Measurements from ENCODE around the gene OVAAL. TPM values are rescaled to one million over a fixed set of nuclear protein-coding genes. Genes with fewer than 3 reads are reported as not detected.
A peak's percentile ranks its signal among the peaks of the same experiment; 100 is the strongest.

The OVAAL gene
- polyA plus RNA-seq, 3 donors, result not detected

DNA sequence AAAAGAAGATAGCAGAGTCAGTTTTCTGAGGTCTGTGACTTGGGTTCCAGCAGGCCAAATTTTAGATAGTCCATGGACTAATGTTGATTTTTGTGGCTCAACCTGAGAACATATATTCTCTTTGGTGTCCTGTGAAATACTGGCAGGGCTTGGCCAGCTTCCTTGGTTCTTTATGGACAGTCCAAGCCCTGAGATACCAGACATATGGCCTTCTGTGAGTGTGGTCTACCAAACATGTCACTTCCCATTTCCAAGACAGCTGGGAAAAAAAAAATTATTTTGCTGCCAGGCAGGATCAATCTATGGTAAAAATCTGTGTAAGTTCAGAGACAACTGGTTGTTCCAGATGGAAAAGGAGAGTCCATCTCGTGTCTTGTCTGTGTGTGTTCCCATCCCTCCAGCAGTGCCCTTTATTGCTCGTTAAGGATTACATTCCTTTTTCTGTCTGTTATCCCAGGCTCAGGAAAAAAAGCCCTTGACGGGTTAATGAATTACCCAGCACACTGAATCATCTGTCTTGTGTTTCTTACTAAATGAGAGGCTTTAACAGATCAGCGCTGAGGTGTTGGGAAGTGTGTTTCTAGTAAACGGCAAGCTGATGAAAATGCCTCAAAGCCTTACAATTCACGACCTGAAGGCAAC is 39.7 kb downstream of the OVAAL start:
- DNase-seq, result no peak
- no peaks in the 10 kb centered on the region for H3K36me3 Mint-ChIP-seq
- H3K79me2 ChIP-seq (ENCODE audit: insufficient read depth, low read length), result no peaks in the 10 kb centered on the region
- H3K4me3 Mint-ChIP-seq, result no peak overlapping the region
- no peak overlapping the region for H2AFZ ChIP-seq (ENCODE audit: insufficient read depth, low read depth, low read length, poor library complexity, severe bottlenecking)
- H3K4me1 ChIP-seq (ENCODE audit: control insufficient read depth in 1 of 2, insufficient read depth in 2 of 2, low read length in 2 of 2), result no peaks in the 10 kb centered on the region
- H3K9me3 ChIP-seq (replicated peaks in 1 of 2; ENCODE audit: control insufficient read depth in 1 of 2, insufficient read depth in 1 of 2, low read length in 2 of 2), result no peaks in the 10 kb centered on the region
- no peaks in the 10 kb centered on the region for H3K4me1 Mint-ChIP-seq
- WGBS (ENCODE audit: insufficient coverage), result 88% methylated on average over 1 of the region's 6 CpGs
- no peaks in the 10 kb centered on the region for H3K27me3 ChIP-seq (ENCODE audit: control insufficient read depth in 2 of 2, insufficient read depth in 2 of 2, low read length in 2 of 2)
- TF ChIP-seq, protein P1, sequence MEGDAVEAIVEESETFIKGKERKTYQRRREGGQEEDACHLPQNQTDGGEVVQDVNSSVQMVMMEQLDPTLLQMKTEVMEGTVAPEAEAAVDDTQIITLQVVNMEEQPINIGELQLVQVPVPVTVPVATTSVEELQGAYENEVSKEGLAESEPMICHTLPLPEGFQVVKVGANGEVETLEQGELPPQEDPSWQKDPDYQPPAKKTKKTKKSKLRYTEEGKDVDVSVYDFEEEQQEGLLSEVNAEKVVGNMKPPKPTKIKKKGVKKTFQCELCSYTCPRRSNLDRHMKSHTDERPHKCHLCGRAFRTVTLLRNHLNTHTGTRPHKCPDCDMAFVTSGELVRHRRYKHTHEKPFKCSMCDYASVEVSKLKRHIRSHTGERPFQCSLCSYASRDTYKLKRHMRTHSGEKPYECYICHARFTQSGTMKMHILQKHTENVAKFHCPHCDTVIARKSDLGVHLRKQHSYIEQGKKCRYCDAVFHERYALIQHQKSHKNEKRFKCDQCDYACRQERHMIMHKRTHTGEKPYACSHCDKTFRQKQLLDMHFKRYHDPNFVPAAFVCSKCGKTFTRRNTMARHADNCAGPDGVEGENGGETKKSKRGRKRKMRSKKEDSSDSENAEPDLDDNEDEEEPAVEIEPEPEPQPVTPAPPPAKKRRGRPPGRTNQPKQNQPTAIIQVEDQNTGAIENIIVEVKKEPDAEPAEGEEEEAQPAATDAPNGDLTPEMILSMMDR (IDR thresholded peaks at IDR 0.05), result no peak
- no peak overlapping the region for H3K27ac ChIP-seq (ENCODE audit: low read depth in 1 of 2, low read length in 2 of 2)
- no peak overlapping the region for H3K4me2 ChIP-seq (replicated peaks; ENCODE audit: extremely low read depth, low read length, poor library complexity, severe bottlenecking)
- H3K9ac ChIP-seq (ENCODE audit: insufficient read depth, low read length, poor library complexity, severe bottlenecking), result no peak overlapping the region
- no peaks in the 10 kb centered on the region for H4K20me1 ChIP-seq (ENCODE audit: insufficient read depth, low read length)
- no peak overlapping the region for H3K4me3 ChIP-seq (replicated peaks in 1 of 3; ENCODE audit: low read depth in 2 of 3, low read length in 3 of 3)
- no peaks in the 10 kb centered on the region for H3K9me3 Mint-ChIP-seq
- H3K36me3 ChIP-seq (replicated peaks in 1 of 2; ENCODE audit: control insufficient read depth in 1 of 2, insufficient read depth in 2 of 2, low read length in 2 of 2), result no peaks in the 10 kb centered on the region
- H3K27ac Mint-ChIP-seq, result no peak overlapping the region
- intact Hi-C loops (cut with micrococcal nuclease), result no loop called here
- H3K27me3 Mint-ChIP-seq (ENCODE audit: low read depth in 3 of 3), result peaks cover 3% of the 10 kb centered on the region in 3 donors

DNA sequence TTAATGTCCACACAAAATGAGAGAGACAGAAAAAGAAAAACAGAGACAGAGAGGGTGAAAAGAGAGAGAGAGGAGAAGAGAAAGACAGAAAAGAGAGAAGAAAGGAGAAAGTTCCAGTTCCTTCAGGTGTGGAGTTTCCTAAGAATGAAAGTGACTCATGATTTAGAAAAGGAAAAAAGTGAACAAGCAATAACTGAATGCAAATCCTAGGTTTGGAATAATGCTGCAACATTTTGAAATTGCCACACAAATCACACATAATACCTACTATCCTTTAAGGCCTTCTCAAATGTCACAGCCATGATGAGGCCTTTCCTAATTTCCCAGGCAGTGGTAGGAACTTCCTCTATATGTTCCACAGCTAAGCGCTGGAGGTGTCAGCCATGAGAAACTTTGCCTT is 41.6 kb downstream of the OVAAL start:
- no CpG with 5 or more reads among the region's 1 CpG for WGBS (ENCODE audit: insufficient coverage)
- no peak overlapping the region for H3K4me3 Mint-ChIP-seq
- H3K36me3 ChIP-seq (replicated peaks in 1 of 2; ENCODE audit: control insufficient read depth in 1 of 2, insufficient read depth in 2 of 2, low read length in 2 of 2), result no peaks in the 10 kb centered on the region
- intact Hi-C loops (cut with micrococcal nuclease), result no loop called here
- no peaks in the 10 kb centered on the region for H3K9me3 ChIP-seq (replicated peaks in 1 of 2; ENCODE audit: control insufficient read depth in 1 of 2, insufficient read depth in 1 of 2, low read length in 2 of 2)
- TF ChIP-seq, protein P1 (IDR thresholded peaks at IDR 0.05), result no peak
- no peak overlapping the region for H3K9ac ChIP-seq (ENCODE audit: insufficient read depth, low read length, poor library complexity, severe bottlenecking)
- H3K4me3 ChIP-seq (replicated peaks in 1 of 3; ENCODE audit: low read depth in 2 of 3, low read length in 3 of 3), result no peak overlapping the region
- H3K27me3 Mint-ChIP-seq (ENCODE audit: low read depth in 3 of 3), result peaks cover 2 to 3% (median 2%) of the 10 kb centered on the region in 3 donors
- no peaks in the 10 kb centered on the region for H3K9me3 Mint-ChIP-seq
- H3K36me3 Mint-ChIP-seq, result no peaks in the 10 kb centered on the region
- no peaks in the 10 kb centered on the region for H3K27me3 ChIP-seq (ENCODE audit: control insufficient read depth in 2 of 2, insufficient read depth in 2 of 2, low read length in 2 of 2)
- peak overlapping the region in 1 of 7 donors; percentile 17 for H3K27ac Mint-ChIP-seq
- no peaks in the 10 kb centered on the region for H3K79me2 ChIP-seq (ENCODE audit: insufficient read depth, low read length)
- no peak overlapping the region for H3K27ac ChIP-seq (ENCODE audit: low read depth in 1 of 2, low read length in 2 of 2)
- H4K20me1 ChIP-seq (ENCODE audit: insufficient read depth, low read length), result no peaks in the 10 kb centered on the region
- H3K4me2 ChIP-seq (replicated peaks; ENCODE audit: extremely low read depth, low read length, poor library complexity, severe bottlenecking), result no peak overlapping the region
- no peak overlapping the region for H2AFZ ChIP-seq (ENCODE audit: insufficient read depth, low read depth, low read length, poor library complexity, severe bottlenecking)
- H3K4me1 ChIP-seq (ENCODE audit: control insufficient read depth in 1 of 2, insufficient read depth in 2 of 2, low read length in 2 of 2), result no peaks in the 10 kb centered on the region
- H3K4me1 Mint-ChIP-seq, result no peaks in the 10 kb centered on the region
- no peak for DNase-seq

Measured in CD14-positive monocyte (primary cell).